HG03432 (cell line): Measurements from ENCODE around the gene SPOCD1.

Source experiments
- ATAC-seq: cut with Tn5 transposase; IDR thresholded peaks from one replicate; pipeline ENCODE4 v1.9.1; 2021; ENCODE audit warnings: mild to moderate bottlenecking, moderate library complexity; ENCODE audit not compliant: unreplicated experiment

Gene SPOCD1

DNA sequence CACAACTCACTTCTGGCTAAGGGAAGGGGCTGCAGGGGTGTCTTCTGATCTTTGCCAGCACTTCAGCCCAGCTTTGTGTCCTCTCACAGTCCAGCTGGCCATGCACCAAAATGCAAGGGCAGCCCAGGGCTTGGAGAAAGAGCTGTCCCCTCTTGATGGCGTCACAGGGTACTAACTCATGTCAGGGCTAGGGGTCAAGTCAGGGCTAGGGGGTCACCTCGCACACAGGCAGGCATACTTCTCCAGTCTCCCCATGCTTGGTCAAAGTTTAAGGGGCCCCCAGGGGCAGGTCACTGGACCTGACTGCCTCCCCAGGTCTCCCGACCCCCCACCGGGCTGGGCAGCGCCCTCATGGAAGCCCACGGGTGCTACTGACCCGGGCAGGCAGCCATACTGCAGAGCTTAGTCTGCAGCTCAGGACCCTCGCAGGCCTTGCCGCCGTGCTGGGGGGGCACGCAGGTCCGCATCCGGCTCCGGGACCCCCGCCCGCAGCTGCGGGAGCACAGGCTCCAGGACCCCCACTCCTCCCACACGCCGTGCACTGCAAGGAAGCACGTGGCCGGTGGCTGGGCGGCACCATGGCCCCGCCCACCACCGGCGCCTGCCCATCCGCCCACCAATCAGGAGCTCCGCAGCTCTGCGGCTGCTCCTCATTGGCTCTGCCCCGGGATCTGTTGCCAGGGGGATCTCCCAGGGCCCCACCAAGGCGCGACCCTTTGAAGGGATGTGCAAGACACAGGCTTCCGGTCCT, 73.2 kb downstream of the SPOCD1 start:
- ATAC-seq, result no peak
